Measurements from ENCODE around the gene SLC43A1. TPM values are rescaled to one million over a fixed set of nuclear protein-coding genes. Genes with fewer than 3 reads are reported as not detected.

SLC43A1 gene
- total and polyA plus RNA-seq, 2 of the 4 experiments (the other 2 are of a cell fraction) = 10.0 to 17.0 TPM

- no peak for TF ChIP-seq CHD1 (IDR thresholded peaks at IDR 0.05; ENCODE audit: low read depth, low read length)
- TF ChIP-seq NFE2L2 (IDR thresholded peaks at IDR 0.05; ENCODE audit: low read depth, low read length) = no peak
- TF ChIP-seq POLR2A (IDR thresholded peaks at IDR 0.05; ENCODE audit: low read depth, low read length) = no peak
These were observed 32.5 kb downstream of the SLC43A1 start (continued) for GRCh38 chr11:57482782-57483561.

- no peak overlapping the region for H2AFZ ChIP-seq (replicated peaks; ENCODE audit: low read length, poor library complexity)
- H3K36me3 ChIP-seq (ENCODE audit: control insufficient read depth, insufficient read depth, low read length) = peaks cover 11% of the 10 kb centered on the region; the same call in 1 of the 2 replicates
- no peak overlapping the region for H3K18ac ChIP-seq (ENCODE audit: low read depth, low read length)
- no TSS peak for BruUV-seq (replicated peaks)
- no peak overlapping the region for H2BK20ac ChIP-seq (ENCODE audit: low read depth, low read length)
- intact Hi-C loops (cut with micrococcal nuclease) = loop anchor here (2.0 kb wide), 1 partner anchor 137 kb away; no protein-coding TSS in a partner anchor
- no peak overlapping the region for H3K4me2 ChIP-seq (ENCODE audit: low read depth, low read length)
- H3K14ac ChIP-seq (replicated peaks; ENCODE audit: low read depth, low read length) = no peak overlapping the region
- no peaks in the 10 kb centered on the region for H3K4me1 ChIP-seq (ENCODE audit: control insufficient read depth, insufficient read depth, low read length)
- no peaks in the 10 kb centered on the region for H3K9me3 ChIP-seq (ENCODE audit: control insufficient read depth, insufficient read depth, low read length)
- H4K5ac ChIP-seq (ENCODE audit: low read depth, low read length) = no peak overlapping the region
- whole genome bisulfite sequencing, 2 experiments (ENCODE audit: extremely low coverage in 2 of 2, insufficient read length in 1 of 2) = 25% methylated on average over 6 of the region's 44 CpGs; no CpG with 5 or more reads in 1 of the 2 experiments
- no peak overlapping the region for H2BK120ac ChIP-seq (ENCODE audit: low read depth, low read length)
- H3K27me3 ChIP-seq (ENCODE audit: control insufficient read depth, insufficient read depth, low read length) = peaks cover 34% of the 10 kb centered on the region
- H3K23ac ChIP-seq (ENCODE audit: low read depth, low read length) = no peak overlapping the region
- no peaks in the 10 kb centered on the region for H3K9me1 ChIP-seq (ENCODE audit: insufficient read depth, low read length)
- no peak overlapping the region for H4K91ac ChIP-seq (ENCODE audit: insufficient read depth, low read depth, low read length)
- ChIA-PET POLR2A (ENCODE audit: unreplicated experiment) (no interaction called here), CTCF (interaction anchor here (0.5 to 1.6 kb wide), 4 partner anchors 9 to 277 kb away, joined by 3 to 4 read pairs (median 4); no protein-coding TSS in a partner anchor)
- H2AK9ac ChIP-seq (replicated peaks; ENCODE audit: low read depth, low read length, poor library complexity) = no peak overlapping the region
- H2BK5ac ChIP-seq (ENCODE audit: low read depth, low read length, poor library complexity, severe bottlenecking) = no peak overlapping the region
- in situ Hi-C loops (cut with MboI; ENCODE audit: low sequenced_read_pairs) = loop anchor here (25.0 kb wide), 1 partner anchor 1030 kb away; the partner anchor contains the start of gene OR5B21
- DNase-seq = no peak
- H4K8ac ChIP-seq (ENCODE audit: low read depth in 2 of 2, low read length in 2 of 2) = no peak overlapping the region
- no peak overlapping the region for H3K4ac ChIP-seq (ENCODE audit: low read depth, low read length)
- dilution Hi-C loops (cut with HindIII; ENCODE audit: low sequenced_read_pairs, unreplicated experiment) = no loop called here
- no peaks in the 10 kb centered on the region for H3K79me1 ChIP-seq (ENCODE audit: low read depth in 1 of 2, low read length in 2 of 2)
- H3K9ac ChIP-seq (ENCODE audit: low read depth, low read length) = no peak overlapping the region
- no peak overlapping the region for H2AK5ac ChIP-seq (ENCODE audit: low read depth, low read length)
- no peaks in the 10 kb centered on the region for H4K20me1 ChIP-seq (ENCODE audit: insufficient read depth, low read length)
- H3K4me3 ChIP-seq (ENCODE audit: insufficient read depth, low read depth, low read length) = no peak overlapping the region
- no peak for ATAC-seq (ENCODE audit: low read depth)
- H3K27ac ChIP-seq (ENCODE audit: insufficient read depth, low read length) = no peak overlapping the region
- H2BK15ac ChIP-seq (ENCODE audit: low read depth, low read length) = no peak overlapping the region
- no peak overlapping the region for H3K56ac ChIP-seq (ENCODE audit: extremely low read depth, insufficient read depth, low read length)
- TF ChIP-seq RFX5 (IDR thresholded peaks at IDR 0.05; ENCODE audit: low read depth, low read length) = no peak
- no peak for TF ChIP-seq SMC3 (IDR thresholded peaks at IDR 0.05; ENCODE audit: low read depth, low read length)
- TF ChIP-seq MAFK (IDR thresholded peaks at IDR 0.05; ENCODE audit: low read depth, low read length) = no peak
- TF ChIP-seq MAZ (IDR thresholded peaks at IDR 0.05; ENCODE audit: borderline replicate concordance, low read depth, low read length) = no peak
- no peak for TF ChIP-seq MXI1 (IDR thresholded peaks at IDR 0.05; ENCODE audit: borderline replicate concordance, low read depth, low read length)
- no peak for TF ChIP-seq USF2 (IDR thresholded peaks at IDR 0.05; ENCODE audit: low read depth, low read length)
- TF ChIP-seq CTCF (conservative IDR thresholded peaks at IDR 0.05; ENCODE audit: low read depth, low read length) = no peak
- TF ChIP-seq BHLHE40 (IDR thresholded peaks at IDR 0.05; ENCODE audit: low read depth, low read length) = no peak
- TF ChIP-seq RCOR1 (IDR thresholded peaks at IDR 0.05; ENCODE audit: insufficient replicate concordance, low read length) = no peak
These were observed 33.4 kb downstream of the SLC43A1 start for GRCh38 chr11:57481915-57482781.
